SK-N-MC (cell line): Measurements from ENCODE around the gene ZMYM2.

Experiments
- EZH2 ChIP-seq: fragments of 200-600 bp; sonication (generic); IDR thresholded peaks from one replicate; pipeline ENCODE4 v1.6.1; 2017; ENCODE audit warnings: antibody characterized with exemption
- FOXP2 ChIP-seq: optimal IDR thresholded peaks from 2 replicates; pipeline ENCODE3; 2011; ENCODE audit warnings: mild to moderate bottlenecking, moderate library complexity; ENCODE audit not compliant: insufficient read depth; ENCODE audit errors: extremely low read length, control extremely low read depth
- POLR2AphosphoS5 ChIP-seq: IDR thresholded peaks from 2 replicates; pipeline ENCODE4 v1.6.1; 2012; ENCODE audit warnings: mild to moderate bottlenecking, low read depth, low read length, borderline replicate concordance

DNA sequence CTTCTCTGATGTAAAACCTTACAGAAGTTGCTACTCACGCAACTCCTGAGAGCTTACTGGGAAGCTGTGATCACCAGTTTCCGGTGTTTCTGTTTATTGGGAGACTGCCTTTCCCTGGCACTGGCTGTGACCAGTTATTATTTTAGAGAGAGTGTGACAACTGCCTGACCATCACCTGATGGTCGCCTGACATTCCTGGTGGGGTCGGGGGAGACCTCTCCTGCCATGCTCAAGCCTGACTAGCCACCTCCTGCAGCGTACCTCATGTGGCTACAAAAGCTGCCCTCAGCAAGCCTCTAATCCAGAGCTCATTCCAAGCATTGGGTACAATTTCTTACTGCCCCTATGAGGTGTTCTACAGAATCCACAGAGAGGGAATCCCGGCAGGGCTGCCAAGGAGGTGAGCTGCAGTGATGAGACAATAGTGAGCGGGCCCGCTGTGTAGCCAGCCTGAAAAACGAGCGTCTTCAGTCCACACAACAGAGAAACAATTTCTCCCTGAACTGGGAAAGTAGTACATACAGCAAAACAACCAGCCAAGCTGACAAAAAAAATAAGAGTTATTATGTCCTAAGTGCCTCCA is 173.6 kb downstream of the ZMYM2 start:
- no peak for TF ChIP-seq EZH2
- TF ChIP-seq POLR2AphosphoS5 = no peak
- no peak for TF ChIP-seq FOXP2
